Heart left ventricle (tissue), 16 donors: Measurements from ENCODE around the gene PTPRD. TPM values are rescaled to one million over a fixed set of nuclear protein-coding genes. Genes with fewer than 3 reads are reported as not detected.

Experiments
- ATAC-seq, 4 donors: fragments of 200-7000 bp; cut with Tn5 transposase; one replicate each; pipeline ENCODE4 v1.9.1; 2020 to 2022; ENCODE audit warnings: moderate library complexity in 4 of 4, mild to moderate bottlenecking in 3 of 4, moderate number of reproducible peaks in 1 of 4
- DNase-seq, 5 donors: peaks; one replicate each; pipeline ENCODE4 v3.0.0-alpha.2; 2020
- H3K27ac ChIP-seq, 12 donors: fragments of 200-600 bp; sonication (generic) in 4 of 12; one replicate each; pipeline versions ENCODE4 v1.5.0 to v1.8.0; 2016 to 2022; ENCODE audit warnings: mild to moderate bottlenecking in 2 of 12
- H3K27me3 ChIP-seq, 9 donors: fragments of 200-600 bp; sonication (generic) in 2 of 9; one replicate each; pipeline versions ENCODE4 v1.5.1 to v1.8.0; 2016 to 2022; ENCODE audit warnings: mild to moderate bottlenecking in 3 of 9
- H3K36me3 ChIP-seq, 9 donors: fragments of 200-600 bp; sonication (generic) in 2 of 9; one replicate each; pipeline versions ENCODE4 v1.5.0 to v1.8.0; 2018 to 2022; ENCODE audit warnings: mild to moderate bottlenecking in 2 of 9
- H3K4me1 ChIP-seq, 12 donors: fragments of 200-600 bp; sonication (generic) in 4 of 12; one replicate each; pipeline versions ENCODE4 v1.5.0 to v1.8.0; 2016 to 2022; ENCODE audit warnings: mild to moderate bottlenecking in 3 of 12
- H3K4me3 ChIP-seq, 12 donors: fragments of 200-600 bp; sonication (generic) in 4 of 12; one replicate each; pipeline versions ENCODE4 v1.5.0 to v1.8.0; 2017 to 2022; ENCODE audit warnings: mild to moderate bottlenecking in 9 of 12, moderate library complexity in 4 of 12
- H3K9me3 ChIP-seq, 12 donors: fragments of 200-600 bp; sonication (generic) in 4 of 12; one replicate each; pipeline versions ENCODE4 v1.5.0 to v1.8.0; 2016 to 2022; ENCODE audit warnings: mild to moderate bottlenecking in 1 of 12
- CTCF ChIP-seq, 12 donors: fragments of 200-600 bp; sonication (generic) in 4 of 12; IDR thresholded peaks; one replicate each; pipeline versions ENCODE4 v1.5.0 to v1.8.0; 2018 to 2022; ENCODE audit warnings: antibody characterized with exemption in 12 of 12, mild to moderate bottlenecking in 5 of 12
- POLR2A ChIP-seq, 2 donors: fragments of 450-650 bp; IDR thresholded peaks; one replicate each; pipeline ENCODE4 v1.6.1; 2017; ENCODE audit warnings: antibody characterized with exemption in 2 of 2, mild to moderate bottlenecking in 2 of 2, moderate library complexity in 2 of 2
- WGBS, 4 donors: extraction: QIAGEN DNeasy Blood & Tissue Kit in 2 of 4; methylation state at CpG; one replicate each; pipeline versions ENCODE4 v1.1.5 to v1.1.7; 2013 to 2018; 5-methylcytosine and 5-hydroxymethylcytosine counted together
- intact Hi-C, 10 donors: fragments of 100-400 bp; cut with DNase I; formaldehyde crosslinking; loops; one replicate each; pipeline versions ENCODE4 v1.11.1 to v1.14.2; 2022
- polyA plus RNA-seq, 2 donors: library from polyadenylated mRNA; stranded (reverse); fragments of 200-250 nt; gene quantifications; one replicate each; pipeline ENCODE4 v1.2.3, GENCODE V29; 2013
- total RNA-seq, 9 donors: library from RNA; depleted of rRNA in 2 of 9; stranded (reverse); fragments of >200 nt in 2 of 9; fragmentation: NEBNext Ultra II Directional in 3 of 9; extraction: Animal tissue kit (Norgen Biotek cat#: 25700) in 3 of 9; gene quantifications; one replicate each; pipeline versions ENCODE4 v1.1.0 to v1.2.4, GENCODE V29; 2016 to 2023
- donor health status: ischemic (EF 13 %, LVEDD 7.1; RV severe dilation, severe dysfunction).
- donor health status: healthy with polysubstance abuse.
- donor health status: DM: no; HTN: yes; CAD: no.
- donor health status: DM: no; HTN: no; CAD: no.
- donor health status: ischemic (EF 25% LVEDD 6.9; RV normal size, moderate dysfunction).
- donor health status: ischemic (EF 25% LVEDD 5.7; RV mildly dilated, moderate dysfunction).
- donor health status: healthy.
- donor health status: DM: yes; HTN: yes; CAD: no.
- donor health status: ischemic (EF 35%, LVEDD 5.7; RV mildly dilated, moderate dysfunction).
- donor health status: nonischemic (EF 11% LVEDD 7.7; RV severe dilation, severe dysfunction).
- donor health status: DM: yes; HTN: yes; CAD: no.
- donor health status: PGD.
- donor health status: ischemic (EF 29% LVEDD 5.4; RV normal size, mild dysfunction).
- donor health status: nonischemic (EF 23%, LVEDD 6.1; RV moderate dilation, normal function).

The PTPRD gene
- total and polyA plus RNA-seq, 11 donors: 1.4 to 25.3 (median 15.1) TPM

- intact Hi-C loops: loop anchor here in 1 of 10 donors (10.0 kb wide), 1 partner anchor 395 kb away; no protein-coding TSS in a partner anchor
- H3K36me3 ChIP-seq: no peaks in the 10 kb centered on the region
- no peaks in the 10 kb centered on the region for H3K4me1 ChIP-seq
- DNase-seq: no peak
- no peaks in the 10 kb centered on the region for H3K27me3 ChIP-seq
- no peaks in the 10 kb centered on the region for H3K9me3 ChIP-seq
- 54 to 80% (median 69%) methylated on average over 3 of the region's 3 CpGs for WGBS, 4 donors
- no peak for ATAC-seq
- H3K27ac ChIP-seq: no peak overlapping the region
- no peak overlapping the region for H3K4me3 ChIP-seq
- TF ChIP-seq POLR2A (IDR thresholded peaks at IDR 0.05) (no peak), CTCF (IDR thresholded peaks at IDR 0.05) (no peak)
Measured at GRCh38 chr9:8880060-8880459, 1732.7 kb downstream of the PTPRD start.

DNA sequence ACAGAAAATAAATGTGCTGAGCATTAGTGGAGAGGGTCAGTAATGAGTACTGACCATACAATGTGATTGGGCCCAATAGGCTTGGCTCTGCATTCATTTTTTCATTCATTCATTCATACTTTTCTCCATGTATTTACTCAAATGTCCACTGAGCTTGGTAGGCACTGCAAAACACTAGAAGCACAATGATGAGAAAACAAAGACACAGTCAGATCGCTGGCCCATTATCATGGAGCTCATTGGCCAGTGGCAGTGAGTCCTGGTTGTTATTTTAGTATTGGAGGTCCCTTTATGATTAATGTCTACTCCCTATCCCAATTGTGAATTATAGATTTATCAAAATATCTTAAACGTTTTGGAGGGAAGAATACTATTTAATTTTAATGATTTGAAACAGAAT is 1733.5 kb downstream of the PTPRD start:
- no peak for ATAC-seq
- TF ChIP-seq POLR2A (IDR thresholded peaks at IDR 0.05) (no peak), CTCF (IDR thresholded peaks at IDR 0.05) (no peak)
- H3K4me1 ChIP-seq: no peaks in the 10 kb centered on the region
- 68 to 85% (median 75%) methylated on average over 2 of the region's 2 CpGs for WGBS, 4 donors
- no peaks in the 10 kb centered on the region for H3K27me3 ChIP-seq
- no peak for DNase-seq
- no peak overlapping the region for H3K27ac ChIP-seq
- H3K36me3 ChIP-seq: no peaks in the 10 kb centered on the region
- intact Hi-C loops: no loop called here
- no peak overlapping the region for H3K4me3 ChIP-seq
- H3K9me3 ChIP-seq: no peaks in the 10 kb centered on the region

DNA sequence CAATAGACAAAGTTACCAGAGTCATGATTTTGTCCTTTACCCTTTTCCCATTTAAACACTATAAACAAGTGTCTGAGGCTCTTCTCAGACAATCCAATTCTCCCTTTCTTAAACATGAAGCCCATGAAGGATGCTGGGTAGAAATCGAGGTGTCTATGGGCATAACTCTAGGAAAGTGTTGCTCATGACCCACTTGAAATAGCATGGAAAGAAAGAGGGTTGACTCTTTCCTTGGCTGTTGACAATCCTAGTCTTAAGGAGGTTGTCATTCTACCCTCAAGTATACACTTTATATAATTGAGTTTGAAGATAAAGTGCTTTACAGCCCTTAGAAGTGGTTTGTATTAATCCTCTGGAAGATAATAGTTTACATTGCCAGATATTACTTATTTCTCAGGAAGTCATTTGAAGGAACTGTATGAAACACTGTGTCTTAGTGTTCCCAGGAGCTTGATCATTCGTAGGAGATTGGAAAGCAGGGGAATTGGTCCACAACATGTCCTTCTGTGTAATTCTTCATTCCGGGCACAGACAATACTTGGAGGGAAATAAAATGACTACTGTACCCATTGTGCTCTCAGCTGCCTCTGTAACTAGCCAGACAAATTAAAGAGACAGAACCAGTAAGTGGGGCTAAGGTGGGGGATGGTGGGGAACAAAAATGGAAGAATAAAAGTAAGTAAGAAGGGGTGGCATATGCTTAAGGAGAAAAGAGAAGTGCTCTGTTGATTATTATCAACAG is 1734.9 kb downstream of the PTPRD start:
- 70 to 72% (median 71%) methylated on average over 3 of the region's 3 CpGs for WGBS, 4 donors

GRCh38 chr9:8876303-8876702 is 1736.5 kb downstream of the PTPRD start:
- ATAC-seq (no peak), DNase-seq (no peak)
- H3K27ac ChIP-seq: no peak overlapping the region
- peaks cover 0 to 17% (median under 1%) of the 10 kb centered on the region in 12 donors for H3K4me1 ChIP-seq
- WGBS, 4 donors: 76 to 89% (median 86%) methylated on average over 2 of the region's 2 CpGs
- no peaks in the 10 kb centered on the region for H3K36me3 ChIP-seq
- no peak overlapping the region for H3K4me3 ChIP-seq
- H3K9me3 ChIP-seq: no peaks in the 10 kb centered on the region
- intact Hi-C loops: no loop called here
- no peaks in the 10 kb centered on the region for H3K27me3 ChIP-seq
- TF ChIP-seq CTCF (IDR thresholded peaks at IDR 0.05) (no peak), POLR2A (IDR thresholded peaks at IDR 0.05) (no peak)

More for the DNA sequence above, 1734.9 kb downstream of the PTPRD start:
- intact Hi-C loops: no loop called here
- no peaks in the 10 kb centered on the region for H3K27me3 ChIP-seq
- no peak overlapping the region for H3K4me3 ChIP-seq
- ATAC-seq (no peak), DNase-seq (no peak)
- no peaks in the 10 kb centered on the region for H3K9me3 ChIP-seq
- H3K27ac ChIP-seq: no peak overlapping the region
- no peaks in the 10 kb centered on the region for H3K36me3 ChIP-seq
- TF ChIP-seq CTCF (IDR thresholded peaks at IDR 0.05) (no peak), POLR2A (IDR thresholded peaks at IDR 0.05) (no peak)
- peaks cover 0 to under 1% (median 0%) of the 10 kb centered on the region in 12 donors for H3K4me1 ChIP-seq
